ENCODE measurements around the gene LTBR.

Gene LTBR

DNA sequence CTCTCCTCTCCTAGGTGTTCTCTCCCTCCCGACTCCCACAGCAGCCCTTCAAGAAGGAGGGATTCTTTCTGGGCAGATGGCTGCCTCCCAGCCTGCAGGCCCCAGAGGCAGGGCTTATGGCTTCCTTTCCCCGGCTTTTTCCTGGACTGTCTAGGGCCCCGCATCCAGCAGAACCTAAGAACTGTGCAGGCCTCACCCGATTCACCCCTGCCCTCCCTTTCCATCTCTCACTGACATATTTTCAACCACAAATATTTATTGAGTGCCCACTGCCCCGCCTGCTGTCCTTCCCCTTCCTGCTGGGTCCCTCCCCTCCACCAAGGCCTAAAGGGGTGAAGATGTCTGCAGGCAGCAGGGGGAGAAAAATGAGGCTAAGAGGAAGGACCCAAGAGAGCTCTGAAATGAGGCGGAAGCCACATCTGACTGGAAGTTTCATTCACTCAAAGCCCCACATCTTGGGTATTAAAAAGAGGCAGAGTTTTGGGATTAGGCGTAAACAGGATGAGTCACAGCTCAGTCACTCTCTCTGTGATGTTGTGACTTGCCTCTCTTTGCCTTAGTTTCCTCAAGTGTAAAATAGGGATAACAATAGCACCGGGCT lies 11.5 kb upstream of the LTBR start:
- H4K20me1 ChIP-seq (ENCODE audit: low read depth, low read length): no peaks in the 10 kb centered on the region
- H3K36me3 ChIP-seq (ENCODE audit: low read length): no peaks in the 10 kb centered on the region
- H3K9ac ChIP-seq (ENCODE audit: low read length): no peak overlapping the region
- no peak overlapping the region for H2AFZ ChIP-seq (ENCODE audit: low read depth, low read length, severe bottlenecking)
- no peak overlapping the region for H3K4me2 ChIP-seq (ENCODE audit: low read depth, low read length, poor library complexity, severe bottlenecking)
- H3K9me3 ChIP-seq (ENCODE audit: insufficient read depth, low read length): no peaks in the 10 kb centered on the region
- H3K79me2 ChIP-seq (ENCODE audit: insufficient read depth, low read length): no peaks in the 10 kb centered on the region
- no peaks in the 10 kb centered on the region for H3K27me3 ChIP-seq (ENCODE audit: low read length)
- TF ChIP-seq, protein P1, sequence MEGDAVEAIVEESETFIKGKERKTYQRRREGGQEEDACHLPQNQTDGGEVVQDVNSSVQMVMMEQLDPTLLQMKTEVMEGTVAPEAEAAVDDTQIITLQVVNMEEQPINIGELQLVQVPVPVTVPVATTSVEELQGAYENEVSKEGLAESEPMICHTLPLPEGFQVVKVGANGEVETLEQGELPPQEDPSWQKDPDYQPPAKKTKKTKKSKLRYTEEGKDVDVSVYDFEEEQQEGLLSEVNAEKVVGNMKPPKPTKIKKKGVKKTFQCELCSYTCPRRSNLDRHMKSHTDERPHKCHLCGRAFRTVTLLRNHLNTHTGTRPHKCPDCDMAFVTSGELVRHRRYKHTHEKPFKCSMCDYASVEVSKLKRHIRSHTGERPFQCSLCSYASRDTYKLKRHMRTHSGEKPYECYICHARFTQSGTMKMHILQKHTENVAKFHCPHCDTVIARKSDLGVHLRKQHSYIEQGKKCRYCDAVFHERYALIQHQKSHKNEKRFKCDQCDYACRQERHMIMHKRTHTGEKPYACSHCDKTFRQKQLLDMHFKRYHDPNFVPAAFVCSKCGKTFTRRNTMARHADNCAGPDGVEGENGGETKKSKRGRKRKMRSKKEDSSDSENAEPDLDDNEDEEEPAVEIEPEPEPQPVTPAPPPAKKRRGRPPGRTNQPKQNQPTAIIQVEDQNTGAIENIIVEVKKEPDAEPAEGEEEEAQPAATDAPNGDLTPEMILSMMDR (IDR thresholded peaks at IDR 0.05; ENCODE audit: insufficient read depth, low read length, poor library complexity, severe bottlenecking): no peak
- no peak for TF ChIP-seq EZH2phosphoT487 (conservative IDR thresholded peaks at IDR 0.05; ENCODE audit: low read length)
- H3K4me3 ChIP-seq (ENCODE audit: insufficient read depth, low read length, poor library complexity, severe bottlenecking): no peak overlapping the region
- no peaks in the 10 kb centered on the region for H3F3A ChIP-seq (ENCODE audit: insufficient read depth)
- no peaks in the 10 kb centered on the region for H3K9me2 ChIP-seq (replicated peaks; ENCODE audit: insufficient read depth, low read length)
- no peak overlapping the region for H3K27ac ChIP-seq (ENCODE audit: low read depth, low read length)

GRCh38 chr12:6373022-6373787 lies 10.8 kb upstream of the LTBR start:
- H3K4me2 ChIP-seq (ENCODE audit: low read depth, low read length, poor library complexity, severe bottlenecking): no peak overlapping the region
- H2AFZ ChIP-seq (ENCODE audit: low read depth, low read length, severe bottlenecking): no peak overlapping the region
- TF ChIP-seq, protein P1 (IDR thresholded peaks at IDR 0.05; ENCODE audit: insufficient read depth, low read length, poor library complexity, severe bottlenecking): no peak
- TF ChIP-seq EZH2phosphoT487 (conservative IDR thresholded peaks at IDR 0.05; ENCODE audit: low read length): no peak
- H3K27ac ChIP-seq (ENCODE audit: low read depth, low read length): no peak overlapping the region
- H3K9me3 ChIP-seq (ENCODE audit: insufficient read depth, low read length): no peaks in the 10 kb centered on the region
- H3K9ac ChIP-seq (ENCODE audit: low read length): no peak overlapping the region
- no peak overlapping the region for H3K4me3 ChIP-seq (ENCODE audit: insufficient read depth, low read length, poor library complexity, severe bottlenecking)
- no peaks in the 10 kb centered on the region for H3K27me3 ChIP-seq (ENCODE audit: low read length)
- no peaks in the 10 kb centered on the region for H4K20me1 ChIP-seq (ENCODE audit: low read depth, low read length)
- H3K36me3 ChIP-seq (ENCODE audit: low read length): no peaks in the 10 kb centered on the region
- H3K9me2 ChIP-seq (replicated peaks; ENCODE audit: insufficient read depth, low read length): no peaks in the 10 kb centered on the region
- no peaks in the 10 kb centered on the region for H3F3A ChIP-seq (ENCODE audit: insufficient read depth)
- no peaks in the 10 kb centered on the region for H3K79me2 ChIP-seq (ENCODE audit: insufficient read depth, low read length)

DNA sequence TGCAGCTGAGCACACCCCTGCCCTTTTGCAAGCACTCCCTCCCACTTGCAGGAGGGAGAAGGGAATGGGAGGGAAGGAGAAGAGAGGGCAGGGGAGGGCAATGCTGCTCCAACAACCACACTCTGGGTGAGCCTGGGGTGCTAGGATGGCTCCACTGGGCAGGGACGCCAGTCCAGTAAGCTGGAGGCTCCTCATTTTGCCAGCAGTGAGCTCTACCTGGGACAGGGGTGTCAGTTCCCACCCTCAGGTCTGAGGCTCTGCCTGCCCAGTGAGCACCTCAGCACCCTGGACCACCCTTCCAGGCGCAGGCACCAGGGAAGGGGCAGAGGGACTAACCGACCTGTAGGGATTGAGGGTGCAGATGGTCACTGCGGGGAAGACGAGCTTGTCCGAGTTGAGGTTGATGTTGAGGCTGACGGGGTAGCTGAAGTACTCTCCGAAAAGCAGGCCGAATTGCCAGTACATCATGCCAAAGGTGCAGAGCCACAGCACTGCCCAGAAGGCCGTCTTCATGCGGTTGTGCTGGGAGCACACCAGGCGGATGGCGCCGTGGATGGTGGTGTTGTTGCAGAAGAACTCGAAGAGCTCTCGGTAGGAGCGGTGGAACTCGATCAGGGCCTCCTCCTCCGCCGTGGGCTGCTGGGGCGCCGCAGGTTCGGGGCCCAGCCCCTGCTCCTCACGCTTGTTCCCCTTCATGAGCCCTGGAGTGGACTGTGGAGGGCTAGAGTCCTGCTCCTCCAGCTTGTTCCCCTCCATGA lies 9.8 kb upstream of the LTBR start:
- TF ChIP-seq, protein P1 (IDR thresholded peaks at IDR 0.05; ENCODE audit: insufficient read depth, low read length, poor library complexity, severe bottlenecking): no peak
- no peak for TF ChIP-seq EZH2phosphoT487 (conservative IDR thresholded peaks at IDR 0.05; ENCODE audit: low read length)
- Histone ChIP-seq H3K4me3 (ENCODE audit: insufficient read depth, low read length, poor library complexity, severe bottlenecking) (no peak overlapping the region), H3K9ac (ENCODE audit: low read length) (no peak overlapping the region), H2AFZ (ENCODE audit: low read depth, low read length, severe bottlenecking) (no peak overlapping the region), H3K27ac (ENCODE audit: low read depth, low read length) (no peak overlapping the region), H3K79me2 (ENCODE audit: insufficient read depth, low read length) (no peaks in the 10 kb centered on the region), H3F3A (ENCODE audit: insufficient read depth) (no peaks in the 10 kb centered on the region), H3K36me3 (ENCODE audit: low read length) (no peaks in the 10 kb centered on the region), H3K27me3 (ENCODE audit: low read length) (no peaks in the 10 kb centered on the region), H3K9me2 (replicated peaks; ENCODE audit: insufficient read depth, low read length) (no peaks in the 10 kb centered on the region), H4K20me1 (ENCODE audit: low read depth, low read length) (no peaks in the 10 kb centered on the region), H3K9me3 (ENCODE audit: insufficient read depth, low read length) (no peaks in the 10 kb centered on the region), H3K4me2 (ENCODE audit: low read depth, low read length, poor library complexity, severe bottlenecking) (no peak overlapping the region)

Measured in SU-DHL-6 (cell line).